ENCODE results near the gene POLR2E. TPM values are rescaled to one million over a fixed set of nuclear protein-coding genes. Genes with fewer than 3 reads are reported as not detected.
A peak's percentile ranks its signal among the peaks of the same experiment; 100 is the strongest.

POLR2E gene
- total RNA-seq, 1 experiment from 2014 or later = 343 TPM

GRCh38 chr19:1123885-1124677 lies 28.9 kb upstream of the POLR2E start:
- H3K4me1 ChIP-seq (ENCODE audit: insufficient read depth, low read length, poor library complexity, severe bottlenecking) = peaks cover 6% of the 10 kb centered on the region
- no TSS peak for BruUV-seq (replicated peaks)
- H3K27me3 ChIP-seq (replicated peaks; ENCODE audit: insufficient read depth, low read depth, low read length, poor library complexity) = no peaks in the 10 kb centered on the region
- H3K4me3 ChIP-seq (ENCODE audit: low read depth, low read length, poor library complexity, severe bottlenecking) = no peak overlapping the region
- DNase-seq (ENCODE audit: low spot score) = no peak
- ChIA-PET POLR2A (ENCODE audit: low non-redundant PET) (no interaction called here), CTCF (no interaction called here)
- TF ChIP-seq EZH2 (IDR thresholded peaks at IDR 0.05; ENCODE audit: borderline replicate concordance, low read depth, low read length, poor library complexity, severe bottlenecking) (no peak), CTCF (conservative IDR thresholded peaks at IDR 0.05; ENCODE audit: low read depth, low read length) (no peak)
- H3K9me3 ChIP-seq (ENCODE audit: low read depth, low read length, poor library complexity, severe bottlenecking) = no peaks in the 10 kb centered on the region
- H3K36me3 ChIP-seq (ENCODE audit: insufficient read depth, low read length, poor library complexity, severe bottlenecking) = peaks cover 41% of the 10 kb centered on the region
- intact Hi-C loops (cut with micrococcal nuclease; ENCODE audit: unreplicated experiment) = no loop called here
- H3K27ac ChIP-seq (ENCODE audit: low read depth, low read length, poor library complexity, severe bottlenecking) = no peak overlapping the region

- no peaks in the 10 kb centered on the region for H3K27me3 ChIP-seq (replicated peaks; ENCODE audit: insufficient read depth, low read depth, low read length, poor library complexity)
- peaks cover 43% of the 10 kb centered on the region for H3K36me3 ChIP-seq (ENCODE audit: insufficient read depth, low read length, poor library complexity, severe bottlenecking)
- no peak for DNase-seq (ENCODE audit: low spot score)
- peaks cover 6% of the 10 kb centered on the region for H3K4me1 ChIP-seq (ENCODE audit: insufficient read depth, low read length, poor library complexity, severe bottlenecking)
- intact Hi-C loops (cut with micrococcal nuclease; ENCODE audit: unreplicated experiment) = no loop called here
- no peak overlapping the region for H3K4me3 ChIP-seq (ENCODE audit: low read depth, low read length, poor library complexity, severe bottlenecking)
- BruUV-seq (replicated peaks) = no TSS peak
- TF ChIP-seq CTCF (conservative IDR thresholded peaks at IDR 0.05; ENCODE audit: low read depth, low read length) (no peak), EZH2 (IDR thresholded peaks at IDR 0.05; ENCODE audit: borderline replicate concordance, low read depth, low read length, poor library complexity, severe bottlenecking) (no peak)
- ChIA-PET CTCF (interaction anchor here (0.5 to 0.8 kb wide), 2 partner anchors 10 to 423 kb away, joined by 3 to 5 read pairs; no protein-coding TSS in a partner anchor), POLR2A (ENCODE audit: low non-redundant PET) (interaction anchor here (0.6 kb wide), 1 partner anchor 12 kb away, joined by 3 read pairs; no protein-coding TSS in a partner anchor)
- H3K27ac ChIP-seq (ENCODE audit: low read depth, low read length, poor library complexity, severe bottlenecking) = no peak overlapping the region
- no peaks in the 10 kb centered on the region for H3K9me3 ChIP-seq (ENCODE audit: low read depth, low read length, poor library complexity, severe bottlenecking)
Measured at GRCh38 chr19:1123381-1123780, 28.2 kb upstream of the POLR2E start.

GRCh38 chr19:1122972-1123363 lies 27.8 kb upstream of the POLR2E start:
- DNase-seq (ENCODE audit: low spot score) = peak; percentile 70
- peaks cover 6% of the 10 kb centered on the region for H3K4me1 ChIP-seq (ENCODE audit: insufficient read depth, low read length, poor library complexity, severe bottlenecking)
- TF ChIP-seq EZH2 (IDR thresholded peaks at IDR 0.05; ENCODE audit: borderline replicate concordance, low read depth, low read length, poor library complexity, severe bottlenecking) = no peak
- no peak for TF ChIP-seq CTCF (conservative IDR thresholded peaks at IDR 0.05; ENCODE audit: low read depth, low read length)
- no peaks in the 10 kb centered on the region for H3K9me3 ChIP-seq (ENCODE audit: low read depth, low read length, poor library complexity, severe bottlenecking)
- H3K4me3 ChIP-seq (ENCODE audit: low read depth, low read length, poor library complexity, severe bottlenecking) = no peak overlapping the region
- CTCF ChIA-PET = interaction anchor here (0.5 to 0.8 kb wide), 2 partner anchors 10 to 423 kb away, joined by 3 to 5 read pairs; no protein-coding TSS in a partner anchor
- POLR2A ChIA-PET (ENCODE audit: low non-redundant PET) = interaction anchor here (0.5 to 0.6 kb wide), 2 partner anchors 12 to 18 kb away, joined by 3 to 4 read pairs; no protein-coding TSS in a partner anchor
- peaks cover 43% of the 10 kb centered on the region for H3K36me3 ChIP-seq (ENCODE audit: insufficient read depth, low read length, poor library complexity, severe bottlenecking)
- intact Hi-C loops (cut with micrococcal nuclease; ENCODE audit: unreplicated experiment) = no loop called here
- no peaks in the 10 kb centered on the region for H3K27me3 ChIP-seq (replicated peaks; ENCODE audit: insufficient read depth, low read depth, low read length, poor library complexity)
- no peak overlapping the region for H3K27ac ChIP-seq (ENCODE audit: low read depth, low read length, poor library complexity, severe bottlenecking)
- BruUV-seq (replicated peaks) = no TSS peak

Measured in A673 (cell line).